A549 treated with CORT108297 at 1 μM for 4 hours (cell line): ENCODE results near the gene TXNL1. TPM values are rescaled to one million over a fixed set of nuclear protein-coding genes. Genes with fewer than 3 reads are reported as not detected.

Source experiments
- total RNA-seq: library from RNA; stranded (reverse); fragments of 200-300 nt; extraction: Qiagen RNA extraction; gene quantifications from 5 replicates; pipeline ENCODE4 v1.2.3, GENCODE V29; 2022

TXNL1 gene
- total RNA-seq = 61.6 to 72.1 TPM (median 63.7 TPM) in 5 replicates

DNA sequence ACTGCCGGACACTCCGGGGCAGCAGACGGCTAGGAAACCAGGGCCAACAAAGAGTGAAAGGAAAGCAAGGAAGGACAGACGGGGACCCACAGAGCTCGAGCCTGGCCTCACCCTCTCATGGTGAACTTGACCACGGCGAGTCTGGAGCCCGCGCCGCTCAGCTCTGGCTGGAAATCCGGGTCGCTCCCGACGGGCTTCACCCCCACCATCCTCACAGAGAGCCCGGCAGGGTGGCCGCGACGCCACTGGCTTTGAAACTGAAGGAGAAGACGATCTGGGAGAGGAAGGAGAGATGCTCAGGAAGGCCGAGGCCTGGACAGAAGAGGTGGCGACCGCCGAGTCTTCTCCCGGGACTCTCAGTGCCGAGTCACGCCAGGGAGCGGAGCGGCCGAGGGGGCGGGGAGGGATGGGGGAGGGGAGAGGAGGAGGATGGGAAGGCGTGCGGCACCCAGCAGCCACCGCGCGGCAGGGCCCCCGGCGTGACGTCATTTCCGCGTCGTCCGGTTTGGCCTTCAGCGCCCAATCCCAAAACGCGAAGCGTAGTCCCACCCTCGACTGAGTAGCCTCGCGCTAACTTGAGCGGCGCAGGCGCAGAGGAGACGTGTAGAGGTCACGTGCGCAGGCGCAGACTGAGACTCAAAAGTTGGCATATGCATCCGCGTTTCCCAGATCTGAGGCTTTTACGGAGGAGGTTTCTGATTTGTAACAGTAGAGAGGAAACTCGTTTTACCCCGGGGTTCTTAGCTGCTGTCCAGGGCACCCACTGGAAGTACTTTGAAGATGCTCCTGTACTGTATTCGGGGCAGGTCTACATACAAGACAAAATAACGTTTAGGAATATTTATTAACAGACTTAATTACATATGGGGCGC lies at the start of gene TXNL1:
Gene TXNL1, minus strand, starts transcription at position 361 of the 872 bp plus-strand sequence. Its CDS starts 152 bp downstream, at position 209.

GRCh38 chr18:56650944-56651770 lies 12.8 kb upstream of the TXNL1 start, which contains the start of gene WDR7:
TSS of gene WDR7 (plus strand) at chr18:56651359. CDS start at chr18:56672516, 21,157 bp downstream.

Other genes with a start within 250 kb of the TXNL1 start
- gene WDR7, start 12.8 kb upstream of the TXNL1 start, total RNA-seq = 3.0 to 3.8 TPM (median 3.1 TPM) in 5 replicates